Activated CD4-positive, alpha-beta T cell treated with anti-CD3 and anti-CD28 coated beads for 24 hours (primary cell): ENCODE measurements around the gene NABP1.
"Not testable (repeated sequence)": the region's sequence is repeated elsewhere in the genome, so short reads cannot be mapped to it uniquely, and the experiment has no call there.

Experiments
- DNase-seq, 2 donors: peaks; one replicate each; pipeline ENCODE4 v3.0.0-alpha.2; 2020; ENCODE audit warnings: low read depth in 2 of 2

NABP1 gene

GRCh38 chr2:191677646-191678436, at the start of gene NABP1:
TSS of gene NABP1 (plus strand) at chr2:191678136. CDS start at chr2:191678615, 479 bp downstream.
- DNase-seq, result peak; percentile 97

- DNase-seq, result no peak
Measured at GRCh38 chr2:191629001-191629453, 48.9 kb upstream of the NABP1 start.

GRCh38 chr2:191629976-191630712, 47.8 kb upstream of the NABP1 start:
- DNase-seq, result no peak

- DNase-seq, result no peak
Measured at GRCh38 chr2:191631754-191632153, 46.2 kb upstream of the NABP1 start.

GRCh38 chr2:191632426-191632825, 45.5 kb upstream of the NABP1 start:
- DNase-seq, result no peak

- DNase-seq, result no peak
Measured at GRCh38 chr2:191634791-191635190, 43.1 kb upstream of the NABP1 start.

GRCh38 chr2:191635333-191636234, 42.4 kb upstream of the NABP1 start:
- DNase-seq, result no peak

GRCh38 chr2:191636235-191636543, 41.7 kb upstream of the NABP1 start:
- DNase-seq, result no peak

GRCh38 chr2:191636586-191636985, 41.4 kb upstream of the NABP1 start:
- no peak for DNase-seq

GRCh38 chr2:191637182-191638078, 40.5 kb upstream of the NABP1 start:
- no peak for DNase-seq

- DNase-seq, result no peak
Measured at GRCh38 chr2:191638079-191638801, 39.7 kb upstream of the NABP1 start.

GRCh38 chr2:191638802-191639172, 39.1 kb upstream of the NABP1 start:
- DNase-seq, result no peak

GRCh38 chr2:191641609-191642008, 36.3 kb upstream of the NABP1 start:
- no peak for DNase-seq

- DNase-seq, result no peak
Measured at GRCh38 chr2:191642541-191642940, 35.4 kb upstream of the NABP1 start.

- no peak for DNase-seq
Measured at GRCh38 chr2:191643429-191643828, 34.5 kb upstream of the NABP1 start.

GRCh38 chr2:191644613-191645012, 33.3 kb upstream of the NABP1 start:
- DNase-seq, result not testable (repeated sequence)

- DNase-seq, result no peak
Measured at GRCh38 chr2:191645032-191645431, 32.9 kb upstream of the NABP1 start.

GRCh38 chr2:191645434-191646162, 32.3 kb upstream of the NABP1 start:
- DNase-seq, result no peak

GRCh38 chr2:191646163-191646902, 31.6 kb upstream of the NABP1 start:
- DNase-seq, result no peak
